ENCODE measurements around the gene EVPL. TPM values are rescaled to one million over a fixed set of nuclear protein-coding genes. Genes with fewer than 3 reads are reported as not detected.

EVPL gene
- total and polyA plus RNA-seq, 2 of the 13 experiments (the other 11 are each of a cell fraction or from before 2014, with no cell fraction given), result 2.1 to 8.2 TPM

DNA sequence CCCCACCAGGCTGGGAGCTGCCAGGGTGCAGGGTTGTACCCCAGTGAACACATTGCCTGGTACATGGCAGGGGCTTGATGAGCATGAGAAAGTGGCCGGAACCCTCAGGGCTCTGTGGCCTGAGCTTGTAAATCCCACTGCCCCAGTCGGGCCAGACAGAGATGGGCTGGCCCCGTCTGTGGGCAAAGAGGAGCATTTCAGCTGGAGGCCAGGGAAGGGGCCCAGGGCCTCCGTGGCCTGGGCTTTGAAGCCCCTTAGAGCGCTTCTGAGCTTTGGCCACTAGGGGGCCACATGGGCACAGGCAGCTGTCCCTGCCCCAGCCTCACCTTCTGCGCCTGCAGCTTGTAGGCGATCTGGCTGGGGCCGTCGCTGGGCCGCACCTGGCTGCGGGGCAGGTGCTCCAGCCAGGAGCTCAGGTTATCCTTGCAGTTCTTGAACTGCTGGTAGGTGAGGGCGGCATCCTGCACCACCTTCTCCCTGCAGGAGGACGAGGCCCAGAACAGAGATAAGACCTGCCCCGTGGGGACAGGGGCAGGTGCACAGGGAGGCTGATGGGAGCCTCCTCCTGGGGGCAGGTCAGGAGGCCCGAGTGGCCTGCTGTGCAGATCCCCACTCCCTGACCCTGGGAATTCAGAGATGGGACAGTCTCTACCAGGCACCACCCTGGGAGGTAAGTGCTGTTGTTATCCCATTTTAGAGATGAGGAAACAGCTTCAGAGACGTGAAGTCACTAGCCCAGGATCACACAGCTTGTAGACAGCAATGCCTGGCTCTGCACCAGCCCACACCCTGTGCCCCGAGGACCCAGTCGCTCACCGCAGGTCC lies 12.8 kb downstream of the EVPL start (continued):
- TF ChIP-seq, protein P1, sequence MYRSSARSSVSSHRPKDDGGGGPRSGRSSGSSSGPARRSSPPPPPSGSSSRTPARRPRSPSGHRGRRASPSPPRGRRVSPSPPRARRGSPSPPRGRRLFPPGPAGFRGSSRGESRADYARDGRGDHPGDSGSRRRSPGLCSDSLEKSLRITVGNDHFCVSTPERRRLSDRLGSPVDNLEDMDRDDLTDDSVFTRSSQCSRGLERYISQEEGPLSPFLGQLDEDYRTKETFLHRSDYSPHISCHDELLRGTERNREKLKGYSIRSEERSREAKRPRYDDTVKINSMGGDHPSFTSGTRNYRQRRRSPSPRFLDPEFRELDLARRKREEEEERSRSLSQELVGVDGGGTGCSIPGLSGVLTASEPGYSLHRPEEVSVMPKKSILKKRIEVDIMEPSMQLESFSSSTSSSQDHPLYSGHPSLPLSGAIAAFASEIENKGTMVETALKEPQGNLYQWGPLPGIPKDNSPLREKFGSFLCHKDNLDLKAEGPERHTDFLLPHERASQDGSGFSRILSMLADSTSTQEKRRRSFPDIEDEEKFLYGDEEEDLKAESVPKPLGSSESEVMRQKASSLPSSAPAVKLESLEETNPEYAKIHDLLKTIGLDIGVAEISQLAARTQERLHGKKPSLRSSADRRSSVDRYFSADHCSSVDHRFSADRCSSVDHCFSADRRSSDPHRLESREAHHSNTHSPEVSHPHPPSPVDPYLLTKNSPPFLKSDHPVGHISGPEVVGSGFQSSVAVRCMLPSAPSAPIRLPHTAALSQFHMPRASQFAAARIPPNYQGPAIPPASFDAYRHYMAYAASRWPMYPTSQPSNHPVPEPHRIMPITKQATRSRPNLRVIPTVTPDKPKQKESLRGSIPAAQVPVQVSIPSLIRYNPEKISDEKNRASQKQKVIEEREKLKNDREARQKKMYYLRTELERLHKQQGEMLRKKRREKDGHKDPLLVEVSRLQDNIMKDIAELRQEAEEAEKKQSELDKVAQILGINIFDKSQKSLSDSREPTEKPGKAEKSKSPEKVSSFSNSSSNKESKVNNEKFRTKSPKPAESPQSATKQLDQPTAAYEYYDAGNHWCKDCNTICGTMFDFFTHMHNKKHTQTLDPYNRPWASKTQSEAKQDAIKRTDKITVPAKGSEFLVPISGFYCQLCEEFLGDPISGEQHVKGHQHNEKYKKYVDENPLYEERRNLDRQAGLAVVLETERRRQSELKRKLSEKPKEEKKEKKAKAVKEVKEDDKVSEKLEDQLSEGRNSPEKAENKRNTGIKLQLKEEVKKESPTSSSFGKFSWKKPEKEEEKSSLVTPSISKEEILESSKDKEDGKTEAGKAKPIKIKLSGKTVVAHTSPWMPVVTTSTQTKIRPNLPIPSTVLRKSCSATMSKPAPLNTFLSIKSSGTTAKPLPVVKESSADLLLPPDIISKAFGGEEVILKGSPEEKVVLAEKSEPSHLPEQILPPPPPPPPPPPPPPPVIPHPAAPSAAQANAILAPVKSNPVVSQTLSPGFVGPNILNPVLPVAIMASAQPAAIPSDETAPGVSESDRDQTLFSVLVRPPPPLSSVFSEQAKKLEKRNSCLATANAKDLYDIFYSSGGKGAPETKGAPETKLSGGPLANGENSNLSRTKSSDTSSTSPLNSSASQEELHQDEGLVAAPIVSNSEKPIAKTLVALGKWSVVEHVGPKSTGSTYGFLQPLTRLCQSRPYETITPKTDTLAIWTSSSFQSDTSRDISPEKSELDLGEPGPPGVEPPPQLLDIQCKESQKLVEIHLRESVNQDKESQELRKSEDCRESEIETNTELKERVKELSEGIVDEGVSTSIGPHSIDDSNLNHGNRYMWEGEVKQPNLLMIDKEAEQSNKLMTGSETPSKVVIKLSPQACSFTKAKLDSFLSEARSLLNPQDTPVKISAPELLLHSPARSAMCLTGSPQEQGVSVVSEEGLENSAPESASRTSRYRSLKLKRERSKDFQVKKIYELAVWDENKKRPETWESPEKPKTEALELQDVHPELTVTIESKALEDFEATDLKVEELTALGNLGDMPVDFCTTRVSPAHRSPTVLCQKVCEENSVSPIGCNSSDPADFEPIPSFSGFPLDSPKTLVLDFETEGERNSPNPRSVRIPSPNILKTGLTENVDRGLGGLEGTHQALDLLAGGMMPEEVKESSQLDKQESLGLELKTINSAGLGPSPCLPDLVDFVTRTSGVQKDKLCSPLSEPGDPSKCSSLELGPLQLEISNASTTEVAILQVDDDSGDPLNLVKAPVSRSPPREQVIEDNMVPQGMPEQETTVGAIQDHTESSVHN (CRISPR knock-in tag; IDR thresholded peaks at IDR 0.05), result no peak
- TF ChIP-seq, protein P2, sequence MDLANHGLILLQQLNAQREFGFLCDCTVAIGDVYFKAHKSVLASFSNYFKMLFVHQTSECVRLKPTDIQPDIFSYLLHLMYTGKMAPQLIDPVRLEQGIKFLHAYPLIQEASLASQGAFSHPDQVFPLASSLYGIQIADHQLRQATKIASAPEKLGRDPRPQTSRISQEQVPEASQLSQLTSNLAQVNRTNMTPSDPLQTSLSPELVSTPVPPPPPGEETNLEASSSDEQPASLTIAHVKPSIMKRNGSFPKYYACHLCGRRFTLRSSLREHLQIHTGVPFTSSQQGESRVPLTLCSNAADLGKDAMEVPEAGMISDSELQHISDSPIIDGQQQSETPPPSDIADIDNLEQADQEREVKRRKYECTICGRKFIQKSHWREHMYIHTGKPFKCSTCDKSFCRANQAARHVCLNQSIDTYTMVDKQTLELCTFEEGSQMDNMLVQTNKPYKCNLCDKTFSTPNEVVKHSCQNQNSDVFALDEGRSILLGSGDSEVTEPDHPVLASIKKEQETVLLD (CRISPR knock-in tag; IDR thresholded peaks at IDR 0.05; ENCODE audit: low read depth), result no peak
- peak; percentile 36; the same call in 1 of the 2 replicates for TF ChIP-seq RXRB (CRISPR knock-in tag; IDR thresholded peaks at IDR 0.05; ENCODE audit: borderline replicate concordance)
- TF ChIP-seq MED1 (CRISPR knock-in tag; IDR thresholded peaks at IDR 0.05), result no peak
- TF ChIP-seq GABPB1 (CRISPR knock-in tag; IDR thresholded peaks at IDR 0.05), result peak; percentile 48; the same call in 1 of the 2 replicates
- no peak for TF ChIP-seq SCMH1 (CRISPR knock-in tag; IDR thresholded peaks at IDR 0.05; ENCODE audit: borderline replicate concordance)
- no peak for TF ChIP-seq SOX6 (IDR thresholded peaks at IDR 0.05)
- TF ChIP-seq SOX6 (CRISPR knock-in tag; IDR thresholded peaks at IDR 0.05), result 0 out of 2 replicates have a peak, but pooled peaks have one; percentile 44
- TF ChIP-seq, protein P3, sequence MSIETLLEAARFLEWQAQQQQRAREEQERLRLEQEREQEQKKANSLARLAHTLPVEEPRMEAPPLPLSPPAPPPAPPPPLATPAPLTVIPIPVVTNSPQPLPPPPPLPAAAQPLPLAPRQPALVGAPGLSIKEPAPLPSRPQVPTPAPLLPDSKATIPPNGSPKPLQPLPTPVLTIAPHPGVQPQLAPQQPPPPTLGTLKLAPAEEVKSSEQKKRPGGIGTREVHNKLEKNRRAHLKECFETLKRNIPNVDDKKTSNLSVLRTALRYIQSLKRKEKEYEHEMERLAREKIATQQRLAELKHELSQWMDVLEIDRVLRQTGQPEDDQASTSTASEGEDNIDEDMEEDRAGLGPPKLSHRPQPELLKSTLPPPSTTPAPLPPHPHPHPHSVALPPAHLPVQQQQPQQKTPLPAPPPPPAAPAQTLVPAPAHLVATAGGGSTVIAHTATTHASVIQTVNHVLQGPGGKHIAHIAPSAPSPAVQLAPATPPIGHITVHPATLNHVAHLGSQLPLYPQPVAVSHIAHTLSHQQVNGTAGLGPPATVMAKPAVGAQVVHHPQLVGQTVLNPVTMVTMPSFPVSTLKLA (IDR thresholded peaks at IDR 0.05), result no peak
- peak; percentile 43; the same call in 1 of the 2 replicates for TF ChIP-seq ZNF44 (CRISPR knock-in tag; IDR thresholded peaks at IDR 0.05)
- TF ChIP-seq AGO2 (optimal IDR thresholded peaks at IDR 0.05; ENCODE audit: low read depth, low read length), result no peak
- no peak for TF ChIP-seq TAF1 (CRISPR knock-in tag; IDR thresholded peaks at IDR 0.05)
- TF ChIP-seq, protein P4, sequence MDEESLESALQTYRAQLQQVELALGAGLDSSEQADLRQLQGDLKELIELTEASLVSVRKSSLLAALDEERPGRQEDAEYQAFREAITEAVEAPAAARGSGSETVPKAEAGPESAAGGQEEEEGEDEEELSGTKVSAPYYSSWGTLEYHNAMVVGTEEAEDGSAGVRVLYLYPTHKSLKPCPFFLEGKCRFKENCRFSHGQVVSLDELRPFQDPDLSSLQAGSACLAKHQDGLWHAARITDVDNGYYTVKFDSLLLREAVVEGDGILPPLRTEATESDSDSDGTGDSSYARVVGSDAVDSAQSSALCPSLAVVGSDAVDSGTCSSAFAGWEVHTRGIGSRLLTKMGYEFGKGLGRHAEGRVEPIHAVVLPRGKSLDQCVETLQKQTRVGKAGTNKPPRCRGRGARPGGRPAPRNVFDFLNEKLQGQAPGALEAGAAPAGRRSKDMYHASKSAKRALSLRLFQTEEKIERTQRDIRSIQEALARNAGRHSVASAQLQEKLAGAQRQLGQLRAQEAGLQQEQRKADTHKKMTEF (CRISPR knock-in tag; IDR thresholded peaks at IDR 0.05), result peak; percentile 46; the same call in 1 of the 2 replicates
- TF ChIP-seq GATAD2A (CRISPR knock-in tag; IDR thresholded peaks at IDR 0.05), result 0 out of 2 replicates have a peak, but pooled peaks have one; percentile 44
- TF ChIP-seq HNRNPL (IDR thresholded peaks at IDR 0.05; ENCODE audit: low read depth, low read length), result 0 out of 2 replicates have a peak, but pooled peaks have one; percentile 67
- peak; percentile 48 for TF ChIP-seq ZNF781 (CRISPR knock-in tag; IDR thresholded peaks at IDR 0.05; ENCODE audit: borderline replicate concordance, not compliant biosample characterization)

All from HepG2 (cell line).